Skin of body (tissue), 2 donors: ENCODE data around the gene MYRIP. TPM values are rescaled to one million over a fixed set of nuclear protein-coding genes. Genes with fewer than 3 reads are reported as not detected.
A peak's percentile ranks its signal among the peaks of the same experiment; 100 is the strongest.

Source experiments
- DNase-seq: peaks from one replicate; lab custom pipeline; 2025; lab: John Stamatoyannopoulos, UW
- total RNA-seq: library from RNA; depleted of rRNA; stranded (reverse); fragments of >200 nt; gene quantifications from one replicate; pipeline ENCODE4 v1.2.3, GENCODE V29; 2014

Gene MYRIP
- total RNA-seq, 1 donor from 2014 or later = 0.99 TPM

DNA sequence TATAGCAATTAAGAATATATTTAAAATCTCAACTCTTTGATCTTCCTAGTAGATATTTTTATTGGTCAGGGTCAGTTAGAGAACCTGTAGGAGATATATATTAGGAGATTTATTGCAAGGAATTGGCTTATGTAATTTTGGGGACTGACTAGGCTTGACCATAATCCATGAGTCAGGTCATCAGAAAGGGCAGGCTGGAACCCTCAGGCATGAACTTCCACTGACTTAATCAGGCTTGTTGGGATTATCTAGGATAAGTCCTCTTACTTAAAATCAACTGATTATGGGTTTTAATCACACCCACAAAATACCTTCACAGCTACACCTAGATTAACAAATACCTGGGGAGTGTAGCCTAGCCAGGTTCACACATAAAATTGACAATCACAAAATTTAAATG lies 156.1 kb downstream of the MYRIP start:
- no peak for DNase-seq

DNA sequence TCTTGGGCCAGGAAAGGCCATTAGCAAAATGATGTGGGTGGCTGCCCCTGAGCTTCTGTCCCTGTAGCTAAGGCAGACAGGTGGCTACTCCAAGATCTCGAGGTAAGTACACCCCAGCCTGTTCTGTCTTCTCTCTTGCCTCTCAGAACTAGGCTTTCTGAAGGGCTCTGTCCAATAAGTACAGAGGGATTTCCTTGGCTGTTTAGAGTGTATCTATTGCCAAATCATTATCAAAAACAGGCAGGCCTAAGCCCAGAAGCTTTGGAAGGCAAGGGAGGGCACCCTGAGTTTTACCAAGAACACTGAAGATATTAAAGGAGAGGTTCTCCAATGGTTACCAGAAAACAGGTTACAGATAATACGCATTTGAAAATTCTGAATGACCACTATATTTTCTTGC lies 156.6 kb downstream of the MYRIP start:
- peak; percentile 8 for DNase-seq

GRCh38 chr3:39970982-39971381 lies 161.6 kb downstream of the MYRIP start:
- no peak for DNase-seq

GRCh38 chr3:39971559-39972031 lies 162.2 kb downstream of the MYRIP start:
- no peak for DNase-seq

DNA sequence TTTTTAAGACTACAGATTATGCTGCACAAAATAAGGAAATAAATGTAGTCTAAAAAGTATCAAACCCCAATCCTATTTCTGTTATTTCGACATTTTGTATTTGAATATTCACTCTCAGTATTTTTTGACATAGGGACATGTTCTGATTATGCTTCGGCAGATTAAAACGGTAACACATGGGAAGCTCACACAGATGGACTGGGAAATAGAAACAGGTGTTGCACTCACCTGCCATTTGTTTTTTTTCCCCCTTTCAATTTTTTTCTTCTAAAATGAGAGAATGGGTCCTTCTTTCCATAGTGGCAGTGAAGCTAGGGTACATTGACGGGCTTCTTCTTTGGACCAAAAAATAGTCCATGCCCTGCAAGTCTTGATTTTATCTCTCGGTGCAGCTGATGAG lies 163.1 kb downstream of the MYRIP start:
- no peak for DNase-seq

DNA sequence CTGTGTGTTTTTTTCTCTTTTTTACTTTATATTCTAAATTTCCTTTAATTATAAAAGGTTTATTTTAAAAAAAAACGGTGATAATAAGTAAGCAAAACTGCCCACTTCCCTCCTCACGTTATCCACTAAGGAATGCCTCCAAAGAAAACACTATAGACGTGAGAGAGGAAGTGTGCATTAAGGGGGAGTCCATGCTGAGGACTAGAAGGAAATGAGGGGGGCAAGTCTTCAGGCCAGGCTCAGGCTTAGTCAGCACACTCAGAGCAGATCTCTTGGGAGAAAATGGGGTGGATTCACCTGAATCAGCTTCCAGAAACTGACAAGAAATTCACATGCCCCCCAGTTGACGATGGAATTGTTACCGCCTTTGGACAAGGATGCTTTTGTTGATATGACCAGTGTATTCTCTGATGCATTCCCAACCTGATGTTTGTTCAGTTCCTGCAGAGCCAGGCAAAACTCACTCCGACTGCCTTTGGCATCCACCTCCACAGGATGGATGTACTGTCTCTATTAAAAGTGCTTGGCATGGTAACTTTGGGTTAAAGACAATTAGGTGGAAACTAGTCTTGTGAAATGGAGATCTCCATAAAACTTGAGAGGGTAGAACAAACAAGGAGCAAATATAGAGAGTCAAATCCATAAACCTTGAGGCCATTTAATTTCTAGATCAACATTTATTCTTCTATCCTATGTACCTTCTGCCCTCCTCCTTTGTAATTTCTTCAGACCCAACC lies 167.8 kb downstream of the MYRIP start:
- DNase-seq = no peak

- DNase-seq = peak; percentile 39
These were observed 168.9 kb downstream of the MYRIP start for GRCh38 chr3:39978308-39978707.

GRCh38 chr3:39980058-39980457 lies 170.6 kb downstream of the MYRIP start:
- DNase-seq = no peak

DNA sequence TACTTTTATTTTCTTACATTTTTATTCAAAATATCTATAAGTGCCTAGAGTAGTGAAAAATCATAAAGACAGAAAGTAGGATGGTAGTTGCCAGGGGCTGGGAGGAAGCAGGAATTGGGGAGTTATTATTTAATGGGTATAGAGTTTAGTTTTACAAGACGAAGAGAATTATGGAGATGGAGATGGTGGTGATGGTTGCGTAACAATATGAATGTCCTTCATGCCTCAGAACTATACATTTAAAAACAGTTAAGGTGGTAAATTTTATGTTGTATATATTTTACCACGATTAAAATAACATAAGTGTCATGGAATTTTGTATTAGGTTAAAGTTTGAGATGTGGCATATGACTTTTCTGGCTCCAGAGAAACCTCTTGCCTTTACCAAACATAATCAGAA lies 171.4 kb downstream of the MYRIP start:
- DNase-seq = no peak

- peak; percentile 57 for DNase-seq
These were observed 172.3 kb downstream of the MYRIP start for GRCh38 chr3:39981547-39982184.

GRCh38 chr3:39982665-39983357 lies 173.4 kb downstream of the MYRIP start:
- DNase-seq = no peak

GRCh38 chr3:39989746-39990145 lies 180.3 kb downstream of the MYRIP start:
- DNase-seq = no peak

- DNase-seq = no peak
These were observed 181.1 kb downstream of the MYRIP start for GRCh38 chr3:39990532-39990931.

- no peak for DNase-seq
These were observed 199.4 kb downstream of the MYRIP start for GRCh38 chr3:40008796-40009195.

DNA sequence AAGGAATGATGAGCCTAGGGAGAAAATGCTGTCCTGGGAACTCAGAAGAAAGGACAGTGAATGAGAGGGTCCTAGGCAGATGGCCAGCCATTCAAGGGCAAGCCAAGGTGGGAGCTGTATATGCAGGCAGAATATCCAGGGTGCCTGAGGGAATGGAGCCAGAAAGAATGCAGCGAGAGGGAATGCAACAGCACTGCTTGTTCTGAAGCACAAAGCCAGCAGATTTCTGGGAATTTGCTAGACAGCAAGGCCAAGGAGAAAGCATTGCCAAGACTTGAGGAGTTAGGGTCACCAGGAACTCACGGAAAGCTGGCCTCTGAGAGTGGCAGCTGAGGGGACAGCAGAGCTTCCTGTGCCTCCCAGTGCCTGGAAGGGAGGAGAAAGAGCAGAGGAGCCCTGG lies 200.6 kb downstream of the MYRIP start:
- peak; percentile 21 for DNase-seq

DNA sequence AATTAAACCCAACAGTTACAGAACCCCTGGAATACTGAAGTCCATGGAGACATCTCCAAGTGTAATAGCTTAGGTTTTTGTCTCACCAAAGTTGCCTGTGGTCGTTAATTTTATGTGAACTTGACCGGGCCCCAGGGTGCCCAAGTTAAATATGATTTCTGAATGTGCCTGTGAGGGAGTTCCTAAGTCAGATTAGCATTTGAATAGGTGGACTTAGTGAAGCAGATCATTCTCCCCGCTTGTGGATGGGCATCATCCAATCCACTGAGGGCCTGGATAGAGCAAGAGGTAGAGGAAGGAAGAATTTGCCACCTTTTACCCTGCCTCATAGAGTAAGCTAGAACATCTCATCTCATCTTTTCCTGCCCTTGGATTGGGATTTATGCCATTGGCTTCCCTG lies 203.0 kb downstream of the MYRIP start:
- no peak for DNase-seq

DNA sequence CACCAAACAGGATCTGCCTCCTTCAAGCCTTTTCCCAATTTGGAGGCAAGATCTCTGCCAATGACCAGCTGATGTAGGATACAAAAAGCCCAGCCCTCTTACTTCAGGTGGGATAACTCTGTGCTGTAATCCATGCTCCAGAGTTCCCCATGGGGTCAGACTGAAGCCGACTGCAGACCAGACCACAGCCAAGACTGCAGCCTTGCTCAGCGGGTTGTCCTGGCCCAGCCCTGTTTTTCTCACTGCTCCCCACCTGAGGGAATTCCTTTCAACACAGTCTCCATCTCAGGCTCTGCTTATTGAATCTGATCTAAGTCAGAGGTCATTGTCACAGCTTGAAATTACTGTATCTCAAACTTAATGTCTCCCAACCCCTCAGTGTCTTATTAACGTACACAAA lies 207.0 kb downstream of the MYRIP start:
- no peak for DNase-seq

GRCh38 chr3:40018369-40018768 lies 209.0 kb downstream of the MYRIP start:
- DNase-seq = no peak

DNA sequence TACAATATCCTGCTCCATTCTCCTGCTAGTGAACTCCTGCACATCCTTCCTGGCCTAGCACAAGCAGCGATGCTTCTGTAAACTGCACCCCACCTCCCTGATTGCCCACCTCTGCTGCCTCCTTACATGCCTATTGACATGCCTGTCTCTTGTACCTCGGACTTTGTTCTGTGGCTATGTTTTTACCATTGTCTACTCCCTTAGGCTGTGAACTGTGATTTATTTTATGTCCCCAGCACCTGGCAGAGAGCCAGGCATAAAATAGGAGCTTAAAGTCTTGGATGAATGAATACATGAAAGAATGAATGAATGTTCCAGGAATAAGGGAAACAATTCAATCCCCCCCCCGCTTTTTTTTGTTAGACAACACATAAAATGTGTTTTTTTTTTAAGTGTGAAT lies 210.0 kb downstream of the MYRIP start:
- no peak for DNase-seq

DNA sequence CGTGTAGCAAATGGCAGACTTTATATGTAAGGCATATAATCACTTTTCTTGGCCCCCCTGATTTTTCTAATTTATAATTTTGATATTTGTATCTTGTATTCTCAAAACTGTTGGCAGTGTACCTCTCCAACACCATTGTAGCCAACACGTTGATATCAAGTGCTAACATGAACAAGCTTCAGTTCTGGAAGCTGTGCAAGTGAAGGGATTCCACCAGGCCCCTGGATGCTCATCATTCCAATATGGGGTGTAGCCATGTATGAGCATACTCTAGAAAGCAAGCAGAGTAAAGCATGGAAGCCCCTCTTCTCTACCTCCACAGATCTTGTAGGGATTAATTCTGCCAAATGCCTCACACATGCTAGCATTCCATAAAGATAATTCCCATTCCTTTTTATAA lies 211.3 kb downstream of the MYRIP start:
- DNase-seq = no peak

GRCh38 chr3:40021338-40021737 lies 211.9 kb downstream of the MYRIP start:
- DNase-seq = no peak

DNA sequence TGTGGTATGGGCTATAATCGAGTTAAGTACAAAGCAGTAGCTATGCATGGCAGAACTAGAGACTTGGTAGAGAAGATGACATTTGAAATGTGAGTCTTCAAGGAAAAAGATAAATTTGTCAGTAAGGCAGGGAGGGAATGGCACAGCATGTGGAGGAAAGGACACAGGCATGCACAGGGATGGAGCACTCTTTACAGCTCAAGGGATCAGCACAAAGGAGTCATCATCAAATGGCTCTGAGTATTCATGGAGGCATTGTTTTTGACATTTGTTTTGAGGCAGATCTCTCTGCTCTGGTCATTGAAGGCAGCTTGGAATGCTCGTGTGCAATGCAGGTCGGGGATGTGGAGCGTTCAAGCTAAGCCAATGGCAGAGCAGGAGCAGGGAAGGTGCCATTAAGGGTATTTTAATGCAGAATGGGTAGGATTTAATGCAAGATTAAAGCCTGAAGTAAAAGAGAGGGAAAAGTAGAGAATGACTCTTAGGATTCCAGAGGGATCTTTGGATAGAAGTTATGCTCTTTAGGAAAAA lies 213.0 kb downstream of the MYRIP start:
- DNase-seq = no peak
